ENCODE measurements around the gene PODNL1. TPM values are rescaled to one million over a fixed set of nuclear protein-coding genes. Genes with fewer than 3 reads are reported as not detected.

PODNL1 gene
- total RNA-seq, 1 experiment from 2014 or later: 1.1 TPM

DNA sequence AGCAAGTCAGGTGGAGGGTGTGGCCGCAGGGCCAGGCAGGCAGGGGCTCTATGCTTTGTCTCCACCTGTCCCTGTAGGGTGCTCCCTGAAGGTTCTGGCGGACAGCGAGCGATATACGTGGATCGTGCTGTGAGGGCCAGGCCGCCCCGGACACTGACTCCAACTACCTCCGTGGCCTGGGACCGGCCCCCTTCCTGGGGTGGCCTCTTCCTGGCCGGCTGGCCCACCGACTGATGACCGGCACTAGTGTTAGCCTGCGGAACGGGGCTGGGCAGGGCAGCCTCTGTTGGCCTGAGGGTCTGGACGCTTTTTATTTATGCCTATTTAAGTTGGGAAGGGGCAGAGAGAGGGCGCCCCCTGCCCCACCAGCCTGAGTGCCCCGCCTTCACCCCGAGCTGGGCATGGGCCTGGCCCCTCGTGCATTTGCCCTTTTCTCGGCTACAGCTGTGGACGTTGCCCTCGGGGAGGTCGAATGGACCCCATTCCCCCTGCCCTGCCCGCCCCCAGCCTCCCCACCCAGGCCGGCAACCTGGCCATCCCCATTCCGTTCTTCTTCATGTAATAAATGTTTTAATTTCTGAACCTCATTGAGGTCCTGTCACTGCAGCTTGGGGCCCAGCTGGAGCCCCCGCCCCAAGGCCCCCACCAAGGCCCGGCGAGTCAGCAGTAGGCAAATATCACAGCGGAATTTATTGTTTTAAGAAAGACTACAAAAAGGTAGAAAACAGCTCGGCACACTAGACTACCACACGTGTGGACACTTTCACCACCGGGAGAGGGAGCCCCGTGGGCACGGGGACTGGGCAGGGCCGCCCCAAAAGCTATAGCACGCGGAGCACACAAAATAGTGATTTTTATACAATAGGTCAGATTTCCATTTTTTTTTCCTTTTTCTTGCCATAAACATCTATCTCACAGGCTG is 22.9 kb upstream of the PODNL1 start:
- ChIA-PET CTCF (interaction anchor here (0.5 to 3.7 kb wide), 18 partner anchors 9 to 98 kb away, joined by 3 to 30 read pairs (median 8); partner anchors contain the start of genes DCAF15, IL27RA, PODNL1 and RFX1), POLR2A (interaction anchor here (1.7 to 3.5 kb wide), 4 partner anchors 8 to 71 kb away, joined by 6 to 23 read pairs (median 12); partner anchors contain the start of genes DCAF15 and IL27RA)
- DNase-seq (ENCODE audit: low spot score) (no peak), ATAC-seq (no peak)
- Mint-ChIP-seq H3K27me3 (ENCODE audit: low read depth) (peaks cover 3% of the 10 kb centered on the region), H3K4me1 (peaks cover 6% of the 10 kb centered on the region), H3K9me3 (no peaks in the 10 kb centered on the region), H3K36me3 (peaks cover 18% of the 10 kb centered on the region), H3K4me3 (peak overlapping the region; percentile 53), H3K27ac (peak overlapping the region; percentile 87)
- TF ChIP-seq, protein P1, sequence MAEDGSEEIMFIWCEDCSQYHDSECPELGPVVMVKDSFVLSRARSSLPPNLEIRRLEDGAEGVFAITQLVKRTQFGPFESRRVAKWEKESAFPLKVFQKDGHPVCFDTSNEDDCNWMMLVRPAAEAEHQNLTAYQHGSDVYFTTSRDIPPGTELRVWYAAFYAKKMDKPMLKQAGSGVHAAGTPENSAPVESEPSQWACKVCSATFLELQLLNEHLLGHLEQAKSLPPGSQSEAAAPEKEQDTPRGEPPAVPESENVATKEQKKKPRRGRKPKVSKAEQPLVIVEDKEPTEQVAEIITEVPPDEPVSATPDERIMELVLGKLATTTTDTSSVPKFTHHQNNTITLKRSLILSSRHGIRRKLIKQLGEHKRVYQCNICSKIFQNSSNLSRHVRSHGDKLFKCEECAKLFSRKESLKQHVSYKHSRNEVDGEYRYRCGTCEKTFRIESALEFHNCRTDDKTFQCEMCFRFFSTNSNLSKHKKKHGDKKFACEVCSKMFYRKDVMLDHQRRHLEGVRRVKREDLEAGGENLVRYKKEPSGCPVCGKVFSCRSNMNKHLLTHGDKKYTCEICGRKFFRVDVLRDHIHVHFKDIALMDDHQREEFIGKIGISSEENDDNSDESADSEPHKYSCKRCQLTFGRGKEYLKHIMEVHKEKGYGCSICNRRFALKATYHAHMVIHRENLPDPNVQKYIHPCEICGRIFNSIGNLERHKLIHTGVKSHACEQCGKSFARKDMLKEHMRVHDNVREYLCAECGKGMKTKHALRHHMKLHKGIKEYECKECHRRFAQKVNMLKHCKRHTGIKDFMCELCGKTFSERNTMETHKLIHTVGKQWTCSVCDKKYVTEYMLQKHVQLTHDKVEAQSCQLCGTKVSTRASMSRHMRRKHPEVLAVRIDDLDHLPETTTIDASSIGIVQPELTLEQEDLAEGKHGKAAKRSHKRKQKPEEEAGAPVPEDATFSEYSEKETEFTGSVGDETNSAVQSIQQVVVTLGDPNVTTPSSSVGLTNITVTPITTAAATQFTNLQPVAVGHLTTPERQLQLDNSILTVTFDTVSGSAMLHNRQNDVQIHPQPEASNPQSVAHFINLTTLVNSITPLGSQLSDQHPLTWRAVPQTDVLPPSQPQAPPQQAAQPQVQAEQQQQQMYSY (CRISPR knock-in tag; IDR thresholded peaks at IDR 0.05): no peak
- TF ChIP-seq EMX1 (CRISPR knock-in tag; IDR thresholded peaks at IDR 0.05): 0 out of 2 replicates have a peak, but pooled peaks have one; percentile 6

DNA sequence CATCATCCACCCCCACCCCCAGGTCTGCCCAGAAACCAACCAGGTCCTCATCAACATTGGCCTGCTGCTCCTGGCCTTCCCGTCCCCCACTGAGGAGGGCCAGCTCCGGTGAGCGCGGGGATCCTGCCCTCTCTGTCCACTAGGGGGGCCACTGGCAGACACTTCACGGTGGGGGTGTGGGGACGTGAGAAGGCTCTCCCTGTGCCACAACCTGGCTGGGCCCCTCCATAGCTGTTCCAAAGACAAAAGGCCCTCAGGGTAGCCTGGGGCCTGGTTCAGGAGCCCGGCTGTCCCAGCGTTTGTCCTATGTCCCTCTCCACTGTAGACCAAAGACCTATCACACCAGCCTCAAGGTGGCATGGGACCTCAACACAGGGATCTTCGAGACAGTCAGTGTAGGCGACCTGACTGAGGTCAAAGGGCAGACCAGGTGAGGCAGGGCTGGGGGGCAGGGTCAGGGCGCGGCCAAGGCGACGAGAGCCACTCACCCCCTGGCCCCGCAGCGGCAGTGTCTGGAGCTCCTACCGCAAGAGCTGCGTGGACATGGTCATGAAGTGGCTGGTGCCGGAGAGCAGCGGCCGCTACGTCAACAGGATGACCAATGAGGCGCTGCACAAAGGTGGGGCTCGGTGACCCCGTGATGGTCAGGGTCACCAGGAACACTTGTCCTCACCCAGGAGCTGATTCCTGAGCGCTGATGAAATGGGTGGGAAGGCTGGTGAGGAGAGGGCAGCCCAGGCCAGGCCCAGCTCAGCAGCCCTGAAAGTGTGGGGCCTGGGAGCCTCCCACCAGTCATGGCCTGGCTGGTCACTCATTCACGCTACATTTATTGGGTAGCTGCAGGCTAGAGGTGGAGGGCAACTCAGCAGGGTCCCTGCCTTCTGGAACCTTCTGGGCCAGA is 22.0 kb upstream of the PODNL1 start:
- ATAC-seq (peak; percentile 9), DNase-seq (ENCODE audit: low spot score) (peak; percentile 61)
- Mint-ChIP-seq H3K27ac (peak overlapping the region; percentile 87), H3K36me3 (peaks cover 23% of the 10 kb centered on the region), H3K27me3 (ENCODE audit: low read depth) (peaks cover 3% of the 10 kb centered on the region), H3K9me3 (no peaks in the 10 kb centered on the region), H3K4me1 (peaks cover 6% of the 10 kb centered on the region), H3K4me3 (no peak overlapping the region)
- TF ChIP-seq, protein P2, sequence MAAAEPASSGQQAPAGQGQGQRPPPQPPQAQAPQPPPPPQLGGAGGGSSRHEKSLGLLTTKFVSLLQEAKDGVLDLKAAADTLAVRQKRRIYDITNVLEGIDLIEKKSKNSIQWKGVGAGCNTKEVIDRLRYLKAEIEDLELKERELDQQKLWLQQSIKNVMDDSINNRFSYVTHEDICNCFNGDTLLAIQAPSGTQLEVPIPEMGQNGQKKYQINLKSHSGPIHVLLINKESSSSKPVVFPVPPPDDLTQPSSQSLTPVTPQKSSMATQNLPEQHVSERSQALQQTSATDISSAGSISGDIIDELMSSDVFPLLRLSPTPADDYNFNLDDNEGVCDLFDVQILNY (CRISPR knock-in tag; IDR thresholded peaks at IDR 0.05): no peak
- TF ChIP-seq, protein P3, sequence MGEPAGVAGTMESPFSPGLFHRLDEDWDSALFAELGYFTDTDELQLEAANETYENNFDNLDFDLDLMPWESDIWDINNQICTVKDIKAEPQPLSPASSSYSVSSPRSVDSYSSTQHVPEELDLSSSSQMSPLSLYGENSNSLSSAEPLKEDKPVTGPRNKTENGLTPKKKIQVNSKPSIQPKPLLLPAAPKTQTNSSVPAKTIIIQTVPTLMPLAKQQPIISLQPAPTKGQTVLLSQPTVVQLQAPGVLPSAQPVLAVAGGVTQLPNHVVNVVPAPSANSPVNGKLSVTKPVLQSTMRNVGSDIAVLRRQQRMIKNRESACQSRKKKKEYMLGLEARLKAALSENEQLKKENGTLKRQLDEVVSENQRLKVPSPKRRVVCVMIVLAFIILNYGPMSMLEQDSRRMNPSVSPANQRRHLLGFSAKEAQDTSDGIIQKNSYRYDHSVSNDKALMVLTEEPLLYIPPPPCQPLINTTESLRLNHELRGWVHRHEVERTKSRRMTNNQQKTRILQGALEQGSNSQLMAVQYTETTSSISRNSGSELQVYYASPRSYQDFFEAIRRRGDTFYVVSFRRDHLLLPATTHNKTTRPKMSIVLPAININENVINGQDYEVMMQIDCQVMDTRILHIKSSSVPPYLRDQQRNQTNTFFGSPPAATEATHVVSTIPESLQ (CRISPR knock-in tag; IDR thresholded peaks at IDR 0.05): no peak
- TF ChIP-seq EMX1 (CRISPR knock-in tag; IDR thresholded peaks at IDR 0.05) (0 out of 2 replicates have a peak, but pooled peaks have one; percentile 13), NFYB (CRISPR knock-in tag; conservative IDR thresholded peaks at IDR 0.05; ENCODE audit: low read depth) (no peak), SOX15 (CRISPR knock-in tag; IDR thresholded peaks at IDR 0.05) (no peak), NFE2L1 (CRISPR knock-in tag; IDR thresholded peaks at IDR 0.05) (no peak), JUN (CRISPR knock-in tag; IDR thresholded peaks at IDR 0.05) (no peak), NR2C2 (CRISPR knock-in tag; IDR thresholded peaks at IDR 0.05) (no peak), CREM (CRISPR knock-in tag; IDR thresholded peaks at IDR 0.05) (no peak)
- TF ChIP-seq, protein P4, sequence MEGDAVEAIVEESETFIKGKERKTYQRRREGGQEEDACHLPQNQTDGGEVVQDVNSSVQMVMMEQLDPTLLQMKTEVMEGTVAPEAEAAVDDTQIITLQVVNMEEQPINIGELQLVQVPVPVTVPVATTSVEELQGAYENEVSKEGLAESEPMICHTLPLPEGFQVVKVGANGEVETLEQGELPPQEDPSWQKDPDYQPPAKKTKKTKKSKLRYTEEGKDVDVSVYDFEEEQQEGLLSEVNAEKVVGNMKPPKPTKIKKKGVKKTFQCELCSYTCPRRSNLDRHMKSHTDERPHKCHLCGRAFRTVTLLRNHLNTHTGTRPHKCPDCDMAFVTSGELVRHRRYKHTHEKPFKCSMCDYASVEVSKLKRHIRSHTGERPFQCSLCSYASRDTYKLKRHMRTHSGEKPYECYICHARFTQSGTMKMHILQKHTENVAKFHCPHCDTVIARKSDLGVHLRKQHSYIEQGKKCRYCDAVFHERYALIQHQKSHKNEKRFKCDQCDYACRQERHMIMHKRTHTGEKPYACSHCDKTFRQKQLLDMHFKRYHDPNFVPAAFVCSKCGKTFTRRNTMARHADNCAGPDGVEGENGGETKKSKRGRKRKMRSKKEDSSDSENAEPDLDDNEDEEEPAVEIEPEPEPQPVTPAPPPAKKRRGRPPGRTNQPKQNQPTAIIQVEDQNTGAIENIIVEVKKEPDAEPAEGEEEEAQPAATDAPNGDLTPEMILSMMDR (IDR thresholded peaks at IDR 0.05): peak; percentile 8; the same call in 1 of the 2 replicates
- POLR2A ChIA-PET: interaction anchor here (0.6 to 3.5 kb wide), 3 partner anchors 18 to 158 kb away, joined by 5 to 16 read pairs (median 7); no protein-coding TSS in a partner anchor
- CTCF ChIA-PET: interaction anchor here (0.6 to 3.4 kb wide), 19 partner anchors 10 to 99 kb away, joined by 3 to 22 read pairs (median 4); partner anchors contain the start of genes IL27RA, PODNL1 and RFX1
